SU-DHL-6 (cell line): ENCODE data around the gene GSC2.
"Not testable (repeated sequence)": the region's sequence is repeated elsewhere in the genome, so short reads cannot be mapped to it uniquely, and the experiment has no call there.

Experiments used
- H2AFZ ChIP-seq: fragments of 200-600 bp; sonication (generic); 2 replicates; pipeline ENCODE4 v1.6.1; 2014; ENCODE audit warnings: low read depth, mild to moderate bottlenecking, moderate library complexity, mixed read lengths, antibody characterized with exemption, low read length; ENCODE audit not compliant: severe bottlenecking
- H3F3A ChIP-seq: fragments of 200-600 bp; shearing (Covaris generic); 2 replicates; pipeline ENCODE4 v1.6.0; 2016; ENCODE audit warnings: antibody characterized with exemption, mild to moderate bottlenecking; ENCODE audit not compliant: insufficient read depth
- H3K27ac ChIP-seq: fragments of 200-600 bp; sonication (generic); 2 replicates; pipeline ENCODE4 v1.5.1; 2016; ENCODE audit warnings: low read depth, mild to moderate bottlenecking, low read length, moderate library complexity, mixed read lengths
- H3K27me3 ChIP-seq: fragments of 200-600 bp; sonication (generic), shearing (Covaris generic); 2 replicates; pipeline ENCODE4 v1.6.0; 2014; ENCODE audit warnings: mild to moderate bottlenecking, low read length
- H3K36me3 ChIP-seq: fragments of 200-600 bp; sonication (generic); 2 replicates; pipeline ENCODE4 v1.6.1; 2014; ENCODE audit warnings: mild to moderate bottlenecking, low read length, mixed read lengths
- H3K4me2 ChIP-seq: fragments of 300-600, 200-600 bp; shearing (Covaris generic), sonication (generic); 2 replicates; pipeline ENCODE4 v1.6.0; 2014; ENCODE audit warnings: low read length, low read depth, mild to moderate bottlenecking; ENCODE audit not compliant: poor library complexity, severe bottlenecking
- H3K4me3 ChIP-seq: fragments of 200-600 bp; sonication (generic); 2 replicates; pipeline ENCODE4 v1.5.1; 2014; ENCODE audit warnings: antibody characterized with exemption, low read length, mild to moderate bottlenecking, mixed read lengths; ENCODE audit not compliant: insufficient read depth, poor library complexity, severe bottlenecking
- H3K79me2 ChIP-seq: fragments of 200-600 bp; sonication (generic); 2 replicates; pipeline ENCODE4 v1.6.1; 2014; ENCODE audit warnings: mild to moderate bottlenecking, low read length, moderate library complexity; ENCODE audit not compliant: insufficient read depth
- H3K9ac ChIP-seq: fragments of 200-600 bp; sonication (generic); 2 replicates; pipeline ENCODE4 v1.7.0; 2014; ENCODE audit warnings: mild to moderate bottlenecking, low read length
- H3K9me2 ChIP-seq: fragments of 200-600 bp; sonication (generic); replicated peaks from 2 replicates; pipeline ENCODE4 v1.6.1; 2014; ENCODE audit warnings: low read length; ENCODE audit not compliant: insufficient read depth
- H3K9me3 ChIP-seq: fragments of 200-600 bp; sonication (generic); 2 replicates; pipeline ENCODE4 v1.6.1; 2014; ENCODE audit warnings: low read length, mixed read lengths; ENCODE audit not compliant: insufficient read depth
- H4K20me1 ChIP-seq: fragments of 200-600 bp; sonication (generic); 2 replicates; pipeline ENCODE4 v1.6.1; 2014; ENCODE audit warnings: low read depth, mild to moderate bottlenecking, antibody characterized with exemption, low read length, moderate library complexity, mixed read lengths
- CTCF ChIP-seq: fragments of 200-600 bp; sonication (generic); IDR thresholded peaks from one replicate; pipeline ENCODE4 v1.5.1; 2017; ENCODE audit warnings: antibody characterized with exemption, mild to moderate bottlenecking, low read length, moderate library complexity; ENCODE audit not compliant: insufficient read depth, poor library complexity, severe bottlenecking
- EZH2phosphoT487 ChIP-seq: fragments of 200-600 bp; sonication (generic), shearing (Covaris generic); conservative IDR thresholded peaks from 2 replicates; pipeline ENCODE4 v1.6.1; 2018; ENCODE audit warnings: mild to moderate bottlenecking, antibody characterized with exemption, low read length, moderate library complexity, mixed read lengths

The GSC2 gene

GRCh38 chr22:19164425-19164824, 14.3 kb upstream of the GSC2 start:
- no peak overlapping the region for H3K9ac ChIP-seq
- H3K9me3 ChIP-seq: no peaks in the 10 kb centered on the region
- H3K27me3 ChIP-seq: no peaks in the 10 kb centered on the region
- H3F3A ChIP-seq: no peaks in the 10 kb centered on the region
- no peaks in the 10 kb centered on the region for H3K9me2 ChIP-seq
- H3K79me2 ChIP-seq: no peaks in the 10 kb centered on the region
- H3K4me3 ChIP-seq: no peak overlapping the region
- no peaks in the 10 kb centered on the region for H4K20me1 ChIP-seq
- TF ChIP-seq EZH2phosphoT487 (no peak), CTCF (no peak)
- H2AFZ ChIP-seq: no peak overlapping the region
- no peak overlapping the region for H3K4me2 ChIP-seq
- H3K36me3 ChIP-seq: no peaks in the 10 kb centered on the region
- H3K27ac ChIP-seq: no peak overlapping the region

GRCh38 chr22:19158649-19159048, 8.6 kb upstream of the GSC2 start:
- H3K4me2 ChIP-seq, H3K4me3 ChIP-seq, H3K79me2 ChIP-seq, H3K27me3 ChIP-seq, H3K9me3 ChIP-seq, H3K27ac ChIP-seq, H3F3A ChIP-seq, H3K9ac ChIP-seq, H3K36me3 ChIP-seq, H4K20me1 ChIP-seq, H2AFZ ChIP-seq, H3K9me2 ChIP-seq: not testable (repeated sequence)

GRCh38 chr22:19156109-19156508, 6.0 kb upstream of the GSC2 start:
- H4K20me1 ChIP-seq, H3K27me3 ChIP-seq, H3K9me2 ChIP-seq, H3K4me3 ChIP-seq, H2AFZ ChIP-seq, H3F3A ChIP-seq, H3K4me2 ChIP-seq, H3K79me2 ChIP-seq, H3K27ac ChIP-seq, H3K9ac ChIP-seq, H3K9me3 ChIP-seq, H3K36me3 ChIP-seq: not testable (repeated sequence)

GRCh38 chr22:19152942-19153883, 3.1 kb upstream of the GSC2 start:
- no peak overlapping the region for H3K27ac ChIP-seq
- TF ChIP-seq EZH2phosphoT487 (no peak), CTCF (no peak)
- H3K9me3 ChIP-seq: no peaks in the 10 kb centered on the region
- no peak overlapping the region for H3K4me2 ChIP-seq
- no peaks in the 10 kb centered on the region for H4K20me1 ChIP-seq
- H3K9ac ChIP-seq: no peak overlapping the region
- H3K79me2 ChIP-seq: no peaks in the 10 kb centered on the region
- no peaks in the 10 kb centered on the region for H3K9me2 ChIP-seq
- H3F3A ChIP-seq: no peaks in the 10 kb centered on the region
- H3K36me3 ChIP-seq: no peaks in the 10 kb centered on the region
- no peaks in the 10 kb centered on the region for H3K27me3 ChIP-seq
- no peak overlapping the region for H2AFZ ChIP-seq
- H3K4me3 ChIP-seq: no peak overlapping the region
